ENCODE data around the gene TRIM71. TPM values are rescaled to one million over a fixed set of nuclear protein-coding genes. Genes with fewer than 3 reads are reported as not detected.
"Not testable (repeated sequence)": the region's sequence is repeated elsewhere in the genome, so short reads cannot be mapped to it uniquely, and the experiment has no call there.

Gene TRIM71
- total and polyA plus RNA-seq, 8 donors, result 2.2 to 8.3 (median 6.9) TPM

GRCh38 chr3:32930161-32930560, 112.4 kb downstream of the TRIM71 start:
- no peak overlapping the region for H3K27ac ChIP-seq
- no peaks in the 10 kb centered on the region for H3K36me3 ChIP-seq
- no peak for TF ChIP-seq CTCF (IDR thresholded peaks at IDR 0.05)
- H3K9me3 ChIP-seq, result peaks cover 0 to 1% of the 10 kb centered on the region in 2 donors
- H3K4me3 ChIP-seq, result no peak overlapping the region
- no peak for DNase-seq
- H3K4me1 ChIP-seq, result no peaks in the 10 kb centered on the region
- intact Hi-C loops (cut with DNase I), result loop anchor here in 1 of 2 donors (10.0 kb wide), 1 partner anchor 195 kb away; no protein-coding TSS in a partner anchor
- no peaks in the 10 kb centered on the region for H3K27me3 ChIP-seq
- ATAC-seq, result no peak

- not testable (repeated sequence) for H3K27ac ChIP-seq, ATAC-seq, H3K4me3 ChIP-seq, H3K36me3 ChIP-seq, DNase-seq, H3K4me1 ChIP-seq, H3K27me3 ChIP-seq, H3K9me3 ChIP-seq
- intact Hi-C loops (cut with DNase I), result loop anchor here in 1 of 2 donors (10.0 kb wide), 1 partner anchor 196 kb away; no protein-coding TSS in a partner anchor
These were observed 113.5 kb downstream of the TRIM71 start for GRCh38 chr3:32931273-32931672.

GRCh38 chr3:32934150-32934742, 116.4 kb downstream of the TRIM71 start:
- Histone ChIP-seq H3K4me3 (no peak overlapping the region), H3K9me3 (peaks cover 0 to 1% of the 10 kb centered on the region in 2 donors), H3K36me3 (no peaks in the 10 kb centered on the region), H3K27ac (no peak overlapping the region), H3K4me1 (no peaks in the 10 kb centered on the region), H3K27me3 (no peaks in the 10 kb centered on the region)
- ATAC-seq (peak; percentile 41), DNase-seq (peak in 1 of 4 donors; percentile 45)
- intact Hi-C loops (cut with DNase I), result loop anchor here in 1 of 2 donors (10.0 kb wide), 1 partner anchor 199 kb away; no protein-coding TSS in a partner anchor
- TF ChIP-seq CTCF (IDR thresholded peaks at IDR 0.05), result peak; percentile 44 to 64

- H3K27ac ChIP-seq, result no peak overlapping the region
- H3K27me3 ChIP-seq, result no peaks in the 10 kb centered on the region
- no peaks in the 10 kb centered on the region for H3K36me3 ChIP-seq
- H3K9me3 ChIP-seq, result no peaks in the 10 kb centered on the region
- H3K4me3 ChIP-seq, result no peak overlapping the region
- H3K4me1 ChIP-seq, result no peaks in the 10 kb centered on the region
- DNase-seq (no peak), ATAC-seq (peak; percentile 41)
- TF ChIP-seq CTCF (IDR thresholded peaks at IDR 0.05), result no peak
- intact Hi-C loops (cut with DNase I), result loop anchor here in 1 of 2 donors (10.0 kb wide), 1 partner anchor 203 kb away; no protein-coding TSS in a partner anchor
These were observed 119.5 kb downstream of the TRIM71 start for GRCh38 chr3:32937331-32937730.

DNA sequence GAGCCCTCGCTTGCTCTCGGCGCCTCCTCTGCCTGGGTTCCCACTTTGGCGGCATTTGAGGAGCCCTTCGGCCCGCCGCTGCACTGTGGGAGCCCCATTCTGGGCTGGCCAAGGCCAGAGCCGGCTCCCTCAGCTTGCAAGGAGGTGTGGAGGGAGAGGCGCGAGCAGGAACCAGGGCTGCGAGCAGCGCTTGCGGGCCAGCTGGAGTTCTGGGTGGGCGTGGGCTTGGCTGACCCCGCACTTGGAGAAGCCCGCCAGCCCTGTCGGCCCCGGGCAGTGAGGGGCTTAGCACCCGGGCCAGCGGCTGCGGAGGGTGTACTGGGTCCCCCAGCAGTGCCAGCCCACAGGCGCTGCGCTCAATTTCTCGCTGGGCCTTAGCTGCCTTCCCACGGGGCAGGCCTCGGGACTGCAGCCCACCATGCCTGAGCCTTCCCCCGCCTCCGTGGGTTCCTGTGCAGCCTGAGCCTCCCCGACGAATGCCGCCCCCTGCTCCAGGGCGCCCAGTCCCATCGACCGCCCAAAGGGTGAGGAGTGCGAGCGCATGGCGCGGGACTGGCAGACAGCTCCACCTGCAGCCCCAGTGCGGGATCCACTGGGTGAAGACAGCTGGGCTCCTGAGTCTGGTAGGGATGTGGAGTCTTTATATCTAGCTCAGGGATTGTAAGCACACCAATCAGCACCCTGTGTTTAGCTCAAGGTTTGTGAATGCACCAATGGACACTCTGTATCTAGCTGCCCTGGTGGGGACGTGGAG, 121.9 kb downstream of the TRIM71 start:
- not testable (repeated sequence) for H3K36me3 ChIP-seq, H3K27me3 ChIP-seq, H3K4me3 ChIP-seq, H3K27ac ChIP-seq, H3K9me3 ChIP-seq, H3K4me1 ChIP-seq, DNase-seq, ATAC-seq
- intact Hi-C loops (cut with DNase I), result loop anchor here in 1 of 2 donors (10.0 kb wide), 1 partner anchor 205 kb away; no protein-coding TSS in a partner anchor

GRCh38 chr3:32940726-32941125, 122.9 kb downstream of the TRIM71 start:
- intact Hi-C loops (cut with DNase I), result no loop called here

More at GRCh38 chr3:32940726-32941125, 122.9 kb downstream of the TRIM71 start:
- Histone ChIP-seq H3K27me3 (no peaks in the 10 kb centered on the region), H3K9me3 (no peaks in the 10 kb centered on the region), H3K36me3 (no peaks in the 10 kb centered on the region), H3K4me3 (no peak overlapping the region), H3K27ac (no peak overlapping the region), H3K4me1 (no peaks in the 10 kb centered on the region)
- no peak for TF ChIP-seq CTCF (IDR thresholded peaks at IDR 0.05)
- no peak for ATAC-seq
- DNase-seq, result no peak
